Breast epithelium (tissue), 3 donors: ENCODE data around the gene INPP5F.

Experiments used
- CTCF ChIP-seq, 3 donors: fragments of 450-650 bp; IDR thresholded peaks; one replicate each; pipeline ENCODE4 v1.5.1; 2016 to 2017; ENCODE audit warnings: antibody characterized with exemption in 3 of 3, mild to moderate bottlenecking in 3 of 3, moderate library complexity in 3 of 3
- POLR2A ChIP-seq: fragments of 450-650 bp; IDR thresholded peaks from one replicate; pipeline ENCODE4 v1.6.1; 2016; ENCODE audit warnings: antibody characterized with exemption, mild to moderate bottlenecking, moderate library complexity
- POLR2AphosphoS5 ChIP-seq, 3 donors: sonication (generic); formaldehyde crosslinking; IDR thresholded peaks; one replicate each; pipeline ENCODE4 v1.6.1; 2017; ENCODE audit warnings: antibody characterized with exemption in 3 of 3

GRCh38 chr10:119755446-119755845 lies 29.6 kb downstream of the INPP5F start:
- TF ChIP-seq CTCF (IDR thresholded peaks at IDR 0.05) (no peak), POLR2A (no peak), POLR2AphosphoS5 (IDR thresholded peaks at IDR 0.05) (no peak)
